Fibroblast of the conjunctiva (primary cell): ENCODE data around the gene KRIT1.

Source experiments
- DNase-seq: peaks from one replicate; pipeline ENCODE4 v3.0.0-alpha.2; 2010; ENCODE audit warnings: low read depth

KRIT1 gene

GRCh38 chr7:92150450-92151017, 95.2 kb downstream of the KRIT1 start:
- no peak for DNase-seq

GRCh38 chr7:92149736-92150239, 95.9 kb downstream of the KRIT1 start:
- DNase-seq, result no peak
